Colon (tissue), 2 donors: ENCODE results near the gene GALK2.
"Not testable (repeated sequence)": the region's sequence is repeated elsewhere in the genome, so short reads cannot be mapped to it uniquely, and the experiment has no call there.

Experiments used
- FAIRE-seq: peaks from 2 replicates; lab custom pipeline; 2012; peaks lifted over from hg19 to GRCh38; lab: Jason Lieb, UNC
- donor health status: control.
- donor health status: control.

Gene GALK2

DNA sequence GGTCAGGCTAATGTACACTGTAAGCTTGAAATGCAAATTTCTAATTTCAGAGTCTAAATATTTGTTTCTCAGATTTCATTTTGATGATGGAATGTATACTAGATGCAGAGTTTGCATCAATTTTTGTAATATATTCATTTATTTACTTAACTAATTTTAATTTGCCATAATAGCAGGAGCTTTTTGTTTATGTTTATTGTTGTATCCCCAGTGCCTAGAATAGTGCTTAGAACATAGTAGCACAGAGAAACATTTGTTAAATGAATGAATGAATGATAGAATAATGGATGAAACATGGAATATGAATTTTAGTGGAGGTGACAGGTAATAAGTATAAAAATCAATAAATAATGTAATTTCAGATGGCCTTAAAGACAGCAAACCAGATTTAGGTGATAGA, 5.2 kb upstream of the GALK2 start:
- FAIRE-seq: no peak

DNA sequence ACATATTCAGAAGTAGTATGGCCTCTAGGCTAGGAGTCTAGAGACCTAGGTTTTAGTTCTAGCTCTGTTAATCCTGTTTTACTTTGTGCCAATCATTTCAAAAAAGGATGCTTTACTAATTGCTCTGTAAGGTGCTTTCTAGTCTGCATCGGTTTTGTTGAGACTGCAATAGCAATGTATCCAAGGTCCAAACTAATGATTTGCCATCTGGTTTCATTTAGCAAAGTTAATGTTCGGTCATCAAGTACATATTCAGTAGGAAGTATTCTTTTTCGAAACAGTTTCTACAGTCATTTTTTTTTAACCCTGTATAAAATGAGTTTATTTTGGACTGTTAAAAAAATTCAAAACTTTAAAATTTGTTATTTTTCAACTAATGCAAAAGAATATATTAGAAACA, 2.0 kb upstream of the GALK2 start:
- FAIRE-seq: no peak

DNA sequence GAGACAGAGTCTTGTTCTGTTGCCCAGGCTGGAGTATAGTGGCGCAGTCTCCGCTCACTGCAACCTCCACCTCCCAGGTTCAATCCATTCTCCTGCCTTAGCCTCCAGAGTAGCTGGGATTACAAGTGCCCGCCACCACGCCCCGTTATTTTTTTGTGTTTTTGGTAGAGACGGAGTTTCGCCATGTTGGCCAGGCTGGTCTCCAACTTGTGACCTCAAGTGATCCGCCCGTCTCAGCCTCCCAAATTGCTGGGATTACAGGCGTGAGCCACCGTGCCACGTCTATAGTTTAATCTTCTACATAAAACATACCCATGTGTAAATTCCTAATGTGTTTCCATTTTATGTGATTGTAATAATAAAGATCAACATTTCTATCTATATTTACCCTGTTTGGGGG, 1.7 kb downstream of the GALK2 start:
- no peak for FAIRE-seq

DNA sequence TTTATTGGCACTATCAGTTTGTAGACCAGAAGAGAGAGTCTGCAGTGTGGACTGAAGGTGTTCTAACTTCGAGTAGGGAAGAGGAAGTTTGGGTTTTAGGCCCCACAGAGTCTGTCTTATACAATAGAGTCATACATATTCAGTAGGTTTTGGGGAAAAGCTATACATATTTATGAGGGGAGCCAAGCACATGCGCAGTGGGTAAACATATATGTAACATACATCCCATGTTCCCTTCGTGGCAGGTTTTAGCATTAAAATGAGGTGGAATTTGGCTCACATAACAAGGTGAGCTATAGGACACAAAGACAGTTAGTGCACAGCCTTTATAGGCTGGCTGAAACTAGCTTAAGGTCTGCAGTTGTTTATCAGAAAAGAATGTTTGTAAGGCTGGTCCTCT, 4.9 kb downstream of the GALK2 start:
- FAIRE-seq: no peak

DNA sequence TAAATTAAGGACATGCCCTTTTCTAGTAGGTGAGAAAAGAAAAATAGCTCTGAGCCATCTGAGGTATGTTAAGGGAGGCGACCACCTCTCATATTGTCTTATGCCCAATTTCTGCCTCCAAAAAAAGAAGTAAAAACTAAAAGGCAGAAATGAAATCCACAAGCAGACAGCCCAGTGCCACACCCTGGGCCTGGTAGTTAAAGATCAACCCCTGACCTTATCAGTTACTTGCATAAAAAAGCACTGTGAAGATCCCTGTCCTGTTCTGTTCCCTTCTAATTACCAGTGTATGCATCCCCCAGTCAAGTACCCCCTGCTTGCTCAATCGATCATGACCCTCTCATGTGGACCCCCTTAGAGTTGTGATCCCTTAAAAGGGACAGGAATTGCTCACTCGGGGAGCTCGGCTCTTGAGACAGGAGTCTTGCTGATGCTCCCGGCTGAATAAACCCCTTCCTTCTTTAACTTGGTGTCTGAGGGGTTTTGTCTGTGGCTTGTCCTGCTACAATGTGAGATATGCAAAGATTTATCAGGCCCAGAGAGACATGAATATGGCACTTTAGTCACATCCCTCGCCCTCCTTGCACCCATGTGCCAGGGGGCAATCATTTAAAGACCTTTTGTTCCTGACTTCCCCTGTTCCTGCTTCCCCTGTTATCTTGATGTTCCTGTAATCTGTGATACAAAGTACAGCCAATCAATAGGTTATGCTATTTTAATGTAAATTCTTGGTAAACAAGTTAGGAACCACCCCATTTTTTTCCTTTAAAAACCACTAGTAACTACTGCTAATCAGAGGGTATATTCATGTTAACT, 5.7 kb downstream of the GALK2 start:
- FAIRE-seq: not testable (repeated sequence)

DNA sequence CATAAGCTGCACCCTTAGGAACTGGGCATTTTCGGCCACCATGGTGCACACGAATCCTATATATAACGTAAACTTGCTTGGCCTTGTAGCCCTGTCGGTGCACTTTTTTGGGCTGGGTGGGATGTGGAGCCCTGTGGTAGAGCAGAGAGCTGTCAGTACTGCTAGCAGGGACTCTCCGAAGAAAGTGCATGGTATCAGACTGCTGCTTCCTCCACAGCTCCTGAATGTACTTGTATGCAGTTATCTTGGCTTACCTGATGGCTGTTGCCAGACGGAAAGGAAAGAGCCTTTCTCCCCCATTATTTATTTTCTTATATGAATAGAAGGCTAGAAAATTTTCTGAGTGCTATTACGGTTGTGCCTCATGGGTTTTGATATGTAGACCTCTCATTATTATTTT, 8.4 kb downstream of the GALK2 start:
- FAIRE-seq: no peak

DNA sequence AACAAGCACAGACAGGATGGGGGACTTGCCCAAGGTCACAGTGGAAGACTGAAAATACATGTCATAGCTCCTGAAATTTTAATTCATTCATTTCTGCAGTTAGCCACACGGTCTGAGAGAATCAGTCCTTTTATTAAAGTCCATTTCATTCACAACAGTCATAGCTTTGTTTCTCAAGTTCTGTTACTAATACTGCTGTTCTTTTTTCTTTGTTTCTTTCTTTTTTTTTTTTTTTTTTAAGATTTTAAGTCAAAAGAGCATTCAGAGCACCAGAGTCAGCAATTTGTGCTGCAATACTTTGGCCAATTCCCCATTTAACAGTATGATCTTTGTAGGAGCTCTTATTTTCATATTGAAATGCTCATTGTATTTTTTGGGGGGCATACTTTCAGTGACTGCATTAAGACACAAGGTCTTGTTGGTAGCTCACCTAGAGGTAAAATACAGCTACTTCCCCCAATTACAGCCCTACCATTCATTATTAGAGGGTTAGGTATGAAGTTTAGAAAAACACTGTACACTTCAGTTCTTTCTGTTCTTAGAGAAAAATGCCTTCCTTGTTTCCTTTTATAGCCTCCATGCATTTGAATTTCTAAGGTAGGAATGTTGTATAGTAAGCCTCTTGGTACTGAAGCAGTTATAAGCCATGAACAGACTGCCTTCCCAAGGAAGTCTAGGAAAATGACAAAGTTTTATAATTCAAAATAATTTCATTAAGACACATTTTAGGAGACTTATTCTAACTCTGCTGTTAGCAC, 9.6 kb downstream of the GALK2 start:
- no peak for FAIRE-seq

DNA sequence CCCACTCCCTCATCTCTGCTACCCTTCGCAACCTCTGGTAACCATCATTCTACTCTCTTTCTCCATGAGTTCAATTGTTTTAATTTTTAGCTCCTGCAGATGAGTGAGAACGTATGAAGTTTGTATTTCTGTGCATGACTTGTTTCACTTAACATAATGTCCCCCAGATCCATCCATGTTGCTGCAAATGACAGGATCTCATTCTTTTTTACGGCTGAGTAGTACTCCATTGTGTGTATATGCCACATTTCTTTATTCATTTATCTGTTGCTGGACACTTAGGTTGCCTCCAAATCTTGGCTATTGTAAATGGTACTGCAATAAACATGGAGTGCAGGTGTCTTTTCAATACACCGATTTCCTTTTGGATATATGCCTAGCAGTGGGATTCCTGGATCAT, 12.1 kb downstream of the GALK2 start:
- FAIRE-seq: no peak

DNA sequence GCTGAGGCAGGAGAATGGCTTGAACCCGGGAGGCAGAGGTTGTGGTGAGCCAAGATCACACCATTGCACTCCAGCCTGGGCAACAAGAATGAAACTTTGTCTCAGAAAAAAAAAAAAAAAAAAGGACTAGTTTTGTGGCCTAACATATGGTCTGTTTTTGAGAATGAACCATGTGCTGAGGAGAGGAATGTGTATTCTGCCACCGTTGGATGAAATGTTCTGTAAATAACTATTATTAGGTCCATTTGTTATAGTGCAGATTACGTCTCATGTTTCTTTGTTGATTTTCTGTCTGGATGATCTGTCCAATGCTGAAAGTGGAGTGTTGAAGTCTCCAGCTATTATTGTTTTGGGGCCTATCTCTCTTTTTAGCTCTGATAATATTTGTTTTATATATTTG, 13.7 kb downstream of the GALK2 start:
- FAIRE-seq: not testable (repeated sequence)

DNA sequence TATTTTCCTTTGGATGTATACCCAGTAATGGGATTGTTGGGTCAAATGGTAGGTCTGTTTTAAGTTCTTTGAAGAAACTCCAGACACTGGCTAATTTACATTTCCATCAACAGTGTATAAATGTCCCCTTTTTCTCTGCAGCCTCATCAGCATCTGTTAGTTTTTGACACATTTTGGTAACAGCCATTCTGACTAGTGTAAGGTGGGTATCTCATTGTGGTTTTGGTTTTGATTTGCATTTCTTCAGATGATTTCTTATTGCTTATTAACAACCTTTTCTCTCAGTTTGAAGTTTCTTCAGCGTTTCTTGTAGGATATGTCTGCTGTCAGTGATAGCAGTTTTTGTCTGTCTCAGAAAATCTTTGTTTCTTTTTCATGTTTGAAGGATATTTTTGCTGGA, 15.4 kb downstream of the GALK2 start:
- no peak for FAIRE-seq

DNA sequence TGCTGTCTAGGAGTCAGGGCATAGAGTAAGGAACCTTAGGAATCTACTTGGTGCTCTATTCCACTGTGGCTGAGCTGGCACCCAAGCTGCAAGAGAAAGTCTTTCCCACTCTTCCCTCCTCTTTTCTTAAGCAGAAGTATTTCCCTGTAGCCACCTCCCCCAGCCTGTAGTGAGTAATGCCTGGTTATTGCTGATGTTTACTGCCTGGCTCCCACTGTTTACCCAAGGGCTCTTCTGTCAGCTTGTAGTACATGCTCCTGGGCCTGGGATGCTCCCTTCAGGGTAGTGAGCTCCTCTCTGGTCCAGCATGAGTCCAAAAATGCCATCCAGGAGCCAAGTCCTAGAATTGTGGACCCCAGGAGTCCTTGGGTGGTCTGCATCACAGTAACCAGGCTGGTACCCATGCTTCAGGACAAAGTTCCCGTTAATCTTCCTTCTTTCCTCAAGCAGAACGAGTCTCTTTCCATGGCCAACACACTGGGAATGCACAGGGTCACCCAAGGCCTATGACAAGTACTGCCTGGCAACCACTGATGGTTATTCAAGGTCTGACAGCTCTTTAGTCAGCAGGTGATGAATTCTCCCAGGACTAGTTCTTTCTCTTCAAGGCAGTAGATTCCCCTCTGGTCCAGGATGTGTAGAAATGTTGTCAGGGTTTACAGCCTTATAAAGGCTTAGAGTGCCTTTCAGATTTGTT, 17.6 kb downstream of the GALK2 start:
- FAIRE-seq: no peak

DNA sequence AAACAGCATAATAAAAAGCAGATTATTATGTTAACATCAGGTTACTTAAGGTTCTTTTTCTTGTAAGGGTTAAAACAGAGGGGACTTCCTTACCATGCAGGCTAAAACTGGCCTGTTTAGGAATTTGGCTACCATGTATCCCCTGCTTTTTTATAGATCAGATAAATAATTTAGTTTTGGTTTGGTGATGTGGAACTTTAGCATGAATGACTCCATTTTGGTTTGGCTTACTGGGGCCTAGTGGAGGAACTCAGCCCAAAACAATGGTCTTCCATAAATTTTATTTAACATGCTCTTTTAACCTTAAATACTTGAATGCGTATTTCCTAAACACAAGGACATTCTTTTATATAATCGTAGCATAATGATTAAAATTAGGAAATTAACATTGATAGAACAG, 18.9 kb downstream of the GALK2 start:
- FAIRE-seq: no peak

DNA sequence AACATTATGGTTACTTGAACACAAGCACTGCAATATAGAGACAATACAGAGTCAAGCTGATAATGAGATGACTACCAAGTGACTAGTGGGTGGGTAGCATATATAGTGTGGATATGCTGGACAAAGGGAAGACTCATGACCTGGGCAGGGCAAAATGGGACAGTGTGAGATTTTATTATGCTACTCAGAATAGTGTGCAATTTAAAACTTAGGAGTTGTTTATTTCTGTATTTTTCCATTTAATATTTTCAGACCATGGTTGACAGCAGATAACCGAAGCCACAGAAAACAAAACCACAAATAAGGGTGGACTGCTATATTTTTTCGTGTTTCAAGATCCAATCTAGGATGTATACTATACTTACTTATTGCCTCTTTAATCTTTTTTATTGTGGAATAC, 19.6 kb downstream of the GALK2 start:
- FAIRE-seq: no peak

DNA sequence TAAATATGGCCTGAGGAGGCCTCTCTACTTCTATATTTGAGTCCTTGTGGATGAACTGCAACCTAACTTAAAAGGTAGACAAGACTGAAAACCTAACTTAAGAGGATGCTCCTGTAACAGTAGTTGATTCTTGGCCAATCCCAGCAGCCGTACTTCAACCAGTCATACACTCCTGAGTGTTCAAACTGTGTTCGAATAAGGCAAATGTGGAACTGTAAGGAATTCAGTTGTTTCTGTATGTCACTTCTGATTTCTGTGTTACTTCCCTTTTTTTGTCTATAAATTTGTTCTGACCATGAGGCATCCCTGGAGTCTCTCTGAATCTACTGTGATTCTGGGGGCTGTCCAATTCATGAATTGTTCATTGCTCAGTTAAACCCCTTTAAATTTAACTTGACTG, 20.5 kb downstream of the GALK2 start:
- FAIRE-seq: no peak

DNA sequence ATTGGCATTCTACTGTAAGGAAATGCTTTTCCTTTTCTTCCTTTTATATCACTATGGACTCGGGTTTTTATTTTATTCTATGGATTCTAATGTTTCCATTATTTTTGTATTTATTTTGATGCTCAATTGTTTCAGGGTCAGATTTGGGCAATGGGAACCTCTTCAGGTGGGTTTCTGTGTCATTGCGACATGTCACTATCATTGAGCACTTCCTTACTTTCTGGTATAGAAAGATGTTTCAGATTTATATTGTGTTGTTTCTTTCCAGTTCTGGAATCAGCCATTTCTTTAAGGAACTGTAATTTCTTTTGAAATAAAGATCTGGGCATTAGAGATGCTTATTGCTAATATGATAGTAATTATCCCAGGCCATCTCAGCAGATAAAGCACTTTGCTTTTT, 21.8 kb downstream of the GALK2 start:
- FAIRE-seq: no peak

DNA sequence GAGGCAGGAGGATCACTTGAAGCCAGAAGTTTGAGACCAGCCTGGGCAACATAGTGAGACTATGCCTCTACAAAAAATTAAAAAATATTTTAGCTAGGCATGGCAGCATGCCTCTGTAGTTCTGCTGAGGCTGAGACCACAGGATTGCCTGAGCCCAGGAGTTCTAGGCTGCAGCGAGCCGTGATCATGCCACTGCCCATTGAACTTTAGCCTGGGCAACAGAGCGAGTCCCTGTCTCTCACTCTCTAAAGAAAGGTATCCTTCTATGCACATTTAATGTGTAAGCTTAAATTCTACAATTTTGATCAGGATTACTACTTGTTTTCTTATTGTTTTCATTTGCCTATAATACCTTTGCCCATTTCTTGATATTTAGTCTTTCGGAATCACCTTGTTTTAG, 26.8 kb downstream of the GALK2 start:
- FAIRE-seq: no peak

DNA sequence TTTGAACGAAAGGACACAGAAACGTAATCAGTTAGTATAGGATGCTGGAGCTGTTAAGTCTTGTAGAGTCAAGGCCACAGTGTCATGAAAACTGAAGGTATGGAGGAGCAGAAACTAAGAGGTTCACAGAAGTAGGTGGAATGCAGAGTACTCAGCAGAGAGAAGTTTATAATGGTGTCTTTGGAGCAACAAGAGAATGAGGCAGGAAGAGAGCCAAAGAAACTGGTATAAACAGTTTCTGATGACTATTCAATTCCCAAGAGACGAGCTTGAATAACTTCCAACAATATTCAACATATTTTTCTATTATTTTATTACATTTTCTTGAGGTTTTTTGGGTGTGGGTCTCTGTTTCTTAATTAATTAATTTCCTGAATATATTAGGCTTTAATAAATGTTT, 29.6 kb downstream of the GALK2 start:
- no peak for FAIRE-seq

DNA sequence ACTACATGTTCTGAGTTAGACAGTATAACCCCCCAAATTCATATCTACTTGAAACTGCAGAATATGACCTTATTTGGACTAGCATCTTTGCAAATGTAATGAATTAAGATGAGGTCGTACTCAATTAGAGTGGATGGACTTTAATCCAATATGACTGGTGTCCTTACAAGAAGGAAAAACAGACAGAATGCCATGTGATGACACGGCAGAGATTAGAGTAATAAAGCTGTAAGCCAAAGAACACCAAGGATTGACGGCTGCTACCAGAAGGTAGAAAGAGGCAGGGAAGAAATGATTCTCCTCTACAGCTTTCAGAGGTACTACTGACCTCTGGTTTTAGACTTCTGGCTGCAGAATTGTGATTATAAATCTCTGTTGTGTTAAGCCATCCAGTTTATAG, 30.3 kb downstream of the GALK2 start:
- no peak for FAIRE-seq

DNA sequence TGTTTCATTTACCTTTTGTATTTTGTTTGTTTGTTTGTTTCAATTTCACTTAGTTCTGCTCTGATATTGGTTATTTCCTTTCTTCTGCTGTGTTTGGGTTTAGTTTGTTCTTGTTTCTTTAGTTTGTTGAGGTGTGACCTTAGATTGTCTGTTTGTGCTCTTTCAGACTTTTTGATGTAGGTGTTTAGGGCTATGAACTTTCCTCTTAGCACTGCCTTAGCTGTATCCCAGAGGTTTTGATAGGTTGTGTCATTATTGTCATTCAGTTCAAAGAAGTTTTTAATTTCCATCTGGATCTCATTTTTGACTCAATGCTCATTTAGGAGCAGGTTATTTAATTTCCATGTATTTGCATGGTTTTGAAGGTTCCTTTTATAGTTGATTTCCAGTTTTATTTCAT, 38.1 kb downstream of the GALK2 start:
- not testable (repeated sequence) for FAIRE-seq

DNA sequence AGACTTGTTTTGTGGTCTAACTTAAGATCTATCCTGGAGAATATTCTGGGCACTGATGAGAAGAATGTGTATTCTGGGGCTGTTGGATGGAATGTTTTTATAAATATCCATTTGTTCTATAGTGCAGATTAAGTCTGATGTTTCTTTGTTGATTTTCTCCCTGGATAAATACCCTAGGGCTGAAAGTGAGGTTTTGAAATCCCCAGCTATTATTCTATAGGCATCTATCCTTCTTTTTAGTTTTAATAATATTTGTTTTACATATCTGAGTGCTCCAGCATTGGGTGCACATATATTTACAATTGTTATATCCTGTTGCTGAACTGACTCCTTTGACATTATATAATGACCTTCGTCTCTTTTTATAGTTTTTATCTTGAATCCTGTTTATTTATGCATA, 42.9 kb downstream of the GALK2 start:
- no peak for FAIRE-seq

DNA sequence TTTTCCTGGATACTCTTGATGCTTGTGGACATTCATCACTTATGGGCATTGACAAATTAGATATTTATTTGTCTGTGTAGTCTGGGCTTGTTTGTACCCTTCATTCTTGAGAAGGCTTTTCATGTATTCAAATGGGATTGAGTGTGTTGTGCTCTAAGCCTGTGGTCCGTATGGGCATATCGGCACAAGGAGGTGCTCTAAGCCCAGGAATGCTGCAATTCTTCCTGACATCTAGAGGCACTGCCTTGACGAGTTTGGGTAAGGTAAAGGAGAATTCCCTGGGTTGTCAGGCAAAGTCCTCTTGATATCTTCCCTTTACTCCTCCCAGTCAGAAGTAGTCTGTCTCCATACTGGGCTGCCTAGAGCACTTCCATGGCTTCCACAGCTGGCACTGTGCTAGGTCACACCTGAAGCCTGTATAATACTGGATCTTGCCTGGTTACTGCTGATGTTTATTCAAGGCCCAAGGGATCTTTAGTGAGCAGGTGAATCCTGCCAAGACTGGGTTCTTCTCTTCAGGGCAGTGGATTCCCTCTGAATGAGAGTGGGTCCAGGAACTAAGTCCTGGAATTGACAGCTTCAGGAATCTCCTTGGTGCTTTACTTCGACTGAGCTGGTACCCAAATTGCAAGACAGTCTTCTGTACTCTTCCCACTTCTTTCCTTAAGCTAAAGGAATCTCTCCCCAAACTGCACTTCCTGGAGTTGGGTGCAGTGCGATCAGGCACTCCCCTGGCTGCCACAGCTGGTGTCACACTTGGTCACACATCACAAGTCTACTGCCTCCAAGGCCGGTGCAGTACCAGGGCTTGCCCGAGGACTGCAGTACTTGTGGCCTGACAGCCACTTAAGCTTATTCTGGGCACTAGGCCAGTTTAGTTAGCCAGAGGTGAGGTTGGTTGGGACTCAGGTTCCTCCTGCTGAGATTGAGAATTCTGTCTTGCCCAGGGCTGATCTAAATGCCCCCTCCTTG, 46.0 kb downstream of the GALK2 start:
- FAIRE-seq: no peak
